ENCODE data around the gene RAPGEF4. TPM values are rescaled to one million over a fixed set of nuclear protein-coding genes. Genes with fewer than 3 reads are reported as not detected.

Gene RAPGEF4
- polyA plus RNA-seq, 3 donors, result not detected

- intact Hi-C loops (cut with micrococcal nuclease), result no loop called here
- no peaks in the 10 kb centered on the region for H3K36me3 ChIP-seq (replicated peaks in 1 of 2; ENCODE audit: control insufficient read depth in 1 of 2, insufficient read depth in 2 of 2, low read length in 2 of 2)
- WGBS (ENCODE audit: insufficient coverage), result 86% methylated on average over 2 of the region's 5 CpGs
Measured at GRCh38 chr2:172938713-172939375, 203.2 kb downstream of the RAPGEF4 start.

GRCh38 chr2:172943539-172943938, 207.9 kb downstream of the RAPGEF4 start:
- intact Hi-C loops (cut with micrococcal nuclease), result no loop called here
- Mint-ChIP-seq H3K9me3 (peaks cover 4 to 15% (median 7%) of the 10 kb centered on the region in 7 donors), H3K36me3 (no peaks in the 10 kb centered on the region), H3K4me1 (peaks cover 3% of the 10 kb centered on the region), H3K27me3 (ENCODE audit: low read depth in 3 of 3) (peaks cover 0 to 7% (median 2%) of the 10 kb centered on the region in 3 donors), H3K27ac (no peak overlapping the region), H3K4me3 (peak overlapping the region in 1 of 2 donors; percentile 28)
- H3K79me2 ChIP-seq (ENCODE audit: insufficient read depth, low read length), result no peaks in the 10 kb centered on the region
- no peak overlapping the region for H3K4me2 ChIP-seq (replicated peaks; ENCODE audit: extremely low read depth, low read length, poor library complexity, severe bottlenecking)
- H3K4me3 ChIP-seq (replicated peaks in 1 of 3; ENCODE audit: low read depth in 2 of 3, low read length in 3 of 3), result no peak overlapping the region
- H3K9ac ChIP-seq (ENCODE audit: insufficient read depth, low read length, poor library complexity, severe bottlenecking), result no peak overlapping the region
- no peak for DNase-seq
- H3K27me3 ChIP-seq (ENCODE audit: control insufficient read depth in 2 of 2, insufficient read depth in 2 of 2, low read length in 2 of 2), result peaks cover 0 to 7% of the 10 kb centered on the region in 2 donors
- TF ChIP-seq CTCF (IDR thresholded peaks at IDR 0.05), result no peak
- whole genome bisulfite sequencing (ENCODE audit: insufficient coverage), result no CpG with 5 or more reads among the region's 3 CpGs
- H3K4me1 ChIP-seq (ENCODE audit: control insufficient read depth in 1 of 2, insufficient read depth in 2 of 2, low read length in 2 of 2), result no peaks in the 10 kb centered on the region
- H3K9me3 ChIP-seq (replicated peaks in 1 of 2; ENCODE audit: control insufficient read depth in 1 of 2, insufficient read depth in 1 of 2, low read length in 2 of 2), result no peaks in the 10 kb centered on the region
- H2AFZ ChIP-seq (ENCODE audit: insufficient read depth, low read depth, low read length, poor library complexity, severe bottlenecking), result no peak overlapping the region
- no peaks in the 10 kb centered on the region for H3K36me3 ChIP-seq (replicated peaks in 1 of 2; ENCODE audit: control insufficient read depth in 1 of 2, insufficient read depth in 2 of 2, low read length in 2 of 2)
- H4K20me1 ChIP-seq (ENCODE audit: insufficient read depth, low read length), result no peaks in the 10 kb centered on the region
- H3K27ac ChIP-seq (ENCODE audit: low read depth in 1 of 2, low read length in 2 of 2), result no peak overlapping the region

More at GRCh38 chr2:172938713-172939375, 203.2 kb downstream of the RAPGEF4 start:
- Mint-ChIP-seq H3K27me3 (ENCODE audit: low read depth in 3 of 3) (peaks cover 0 to 9% (median 6%) of the 10 kb centered on the region in 3 donors), H3K4me1 (no peaks in the 10 kb centered on the region), H3K27ac (no peak overlapping the region), H3K4me3 (no peak overlapping the region), H3K36me3 (no peaks in the 10 kb centered on the region), H3K9me3 (peaks cover 4 to 15% (median 7%) of the 10 kb centered on the region in 7 donors)
- DNase-seq, result no peak
- Histone ChIP-seq H3K27ac (ENCODE audit: low read depth in 1 of 2, low read length in 2 of 2) (no peak overlapping the region), H3K4me2 (replicated peaks; ENCODE audit: extremely low read depth, low read length, poor library complexity, severe bottlenecking) (no peak overlapping the region), H3K4me1 (ENCODE audit: control insufficient read depth in 1 of 2, insufficient read depth in 2 of 2, low read length in 2 of 2) (no peaks in the 10 kb centered on the region), H4K20me1 (ENCODE audit: insufficient read depth, low read length) (no peaks in the 10 kb centered on the region), H2AFZ (ENCODE audit: insufficient read depth, low read depth, low read length, poor library complexity, severe bottlenecking) (no peak overlapping the region), H3K27me3 (ENCODE audit: control insufficient read depth in 2 of 2, insufficient read depth in 2 of 2, low read length in 2 of 2) (peaks cover 0 to 2% of the 10 kb centered on the region in 2 donors), H3K9ac (ENCODE audit: insufficient read depth, low read length, poor library complexity, severe bottlenecking) (no peak overlapping the region), H3K9me3 (replicated peaks in 1 of 2; ENCODE audit: control insufficient read depth in 1 of 2, insufficient read depth in 1 of 2, low read length in 2 of 2) (no peaks in the 10 kb centered on the region), H3K79me2 (ENCODE audit: insufficient read depth, low read length) (no peaks in the 10 kb centered on the region), H3K4me3 (replicated peaks in 1 of 3; ENCODE audit: low read depth in 2 of 3, low read length in 3 of 3) (no peak overlapping the region)
- no peak for TF ChIP-seq CTCF (IDR thresholded peaks at IDR 0.05)
